GM18526 (cell line): ENCODE data around the gene DENND2D.

Experiments
- POLR2A ChIP-seq: IDR thresholded peaks from 3 replicates; pipeline ENCODE4 v1.6.1; 2011; ENCODE audit not compliant: insufficient read length; ENCODE audit errors: extremely low read depth

DENND2D gene

GRCh38 chr1:111196213-111196612 is 4.2 kb downstream of the DENND2D start:
- no peak for TF ChIP-seq POLR2A

- TF ChIP-seq POLR2A, result no peak
These were observed 5.3 kb downstream of the DENND2D start for GRCh38 chr1:111195002-111195684.

GRCh38 chr1:111193712-111194480 is 6.5 kb downstream of the DENND2D start:
- TF ChIP-seq POLR2A, result no peak

- TF ChIP-seq POLR2A, result no peak
These were observed 7.6 kb downstream of the DENND2D start for GRCh38 chr1:111192658-111193519.

GRCh38 chr1:111192074-111192473 is 8.4 kb downstream of the DENND2D start:
- TF ChIP-seq POLR2A, result no peak

GRCh38 chr1:111191496-111191895 is 8.9 kb downstream of the DENND2D start:
- TF ChIP-seq POLR2A, result no peak

- no peak for TF ChIP-seq POLR2A
These were observed 9.5 kb downstream of the DENND2D start for GRCh38 chr1:111190931-111191451.

GRCh38 chr1:111184663-111185062 is 15.8 kb downstream of the DENND2D start:
- no peak for TF ChIP-seq POLR2A

GRCh38 chr1:111183308-111184069 is 17.0 kb downstream of the DENND2D start:
- TF ChIP-seq POLR2A, result no peak

- TF ChIP-seq POLR2A, result no peak
These were observed 18.4 kb downstream of the DENND2D start for GRCh38 chr1:111182052-111182451.

GRCh38 chr1:111179968-111180533 is 20.4 kb downstream of the DENND2D start:
- TF ChIP-seq POLR2A, result no peak

GRCh38 chr1:111176678-111177077 is 23.8 kb downstream of the DENND2D start:
- TF ChIP-seq POLR2A, result no peak

- TF ChIP-seq POLR2A, result no peak
These were observed 25.1 kb downstream of the DENND2D start for GRCh38 chr1:111175349-111175748.

- no peak for TF ChIP-seq POLR2A
These were observed 26.4 kb downstream of the DENND2D start for GRCh38 chr1:111174070-111174469.
